Effector memory CD8-positive, alpha-beta T cell (primary cell): Measurements from ENCODE around the gene XIRP1.
"Not testable (repeated sequence)": the region's sequence is repeated elsewhere in the genome, so short reads cannot be mapped to it uniquely, and the experiment has no call there.

Experiments
- ATAC-seq: fragments of 150-1000 bp; cut with Tn5 transposase; replicated peaks from 2 replicates; pipeline ENCODE4 v1.10.0; 2021; ENCODE audit warnings: mild to moderate bottlenecking, moderate library complexity
- DNase-seq, 3 experiments: peaks; one replicate each; pipeline ENCODE4 v3.0.0; 2021
- H3K27ac Mint-ChIP-seq, 2 donors: one replicate each; pipeline ENCODE4 v1.8.0; 2022; ENCODE audit warnings: mild to moderate bottlenecking in 2 of 2, mixed read lengths in 2 of 2, moderate library complexity in 2 of 2
- H3K27me3 Mint-ChIP-seq, 2 donors: one replicate each; pipeline ENCODE4 v1.8.0; 2022; ENCODE audit warnings: mixed read lengths in 2 of 2
- H3K36me3 Mint-ChIP-seq: one replicate; pipeline ENCODE4 v1.8.0; 2022; ENCODE audit warnings: mild to moderate bottlenecking, moderate library complexity, mixed read lengths; ENCODE audit not compliant: insufficient read depth
- H3K4me1 Mint-ChIP-seq, 2 donors: one replicate each; pipeline ENCODE4 v1.8.0; 2022; ENCODE audit warnings: low read depth in 2 of 2, mixed read lengths in 2 of 2
- H3K4me3 Mint-ChIP-seq, 2 donors: one replicate each; pipeline ENCODE4 v1.8.0; 2022; ENCODE audit warnings: mild to moderate bottlenecking in 2 of 2, mixed read lengths in 2 of 2, moderate library complexity in 2 of 2
- H3K9me3 Mint-ChIP-seq, 2 donors: one replicate each; pipeline ENCODE4 v1.8.0; 2022; ENCODE audit warnings: mixed read lengths in 2 of 2
- total RNA-seq, 9 experiments: gene quantifications; one replicate each; lab custom pipeline; 2026; lab: John Stamatoyannopoulos, UW

The XIRP1 gene
- 0 to 59.6 (median 0.42) reads per million in 9 experiments for total RNA-seq

DNA sequence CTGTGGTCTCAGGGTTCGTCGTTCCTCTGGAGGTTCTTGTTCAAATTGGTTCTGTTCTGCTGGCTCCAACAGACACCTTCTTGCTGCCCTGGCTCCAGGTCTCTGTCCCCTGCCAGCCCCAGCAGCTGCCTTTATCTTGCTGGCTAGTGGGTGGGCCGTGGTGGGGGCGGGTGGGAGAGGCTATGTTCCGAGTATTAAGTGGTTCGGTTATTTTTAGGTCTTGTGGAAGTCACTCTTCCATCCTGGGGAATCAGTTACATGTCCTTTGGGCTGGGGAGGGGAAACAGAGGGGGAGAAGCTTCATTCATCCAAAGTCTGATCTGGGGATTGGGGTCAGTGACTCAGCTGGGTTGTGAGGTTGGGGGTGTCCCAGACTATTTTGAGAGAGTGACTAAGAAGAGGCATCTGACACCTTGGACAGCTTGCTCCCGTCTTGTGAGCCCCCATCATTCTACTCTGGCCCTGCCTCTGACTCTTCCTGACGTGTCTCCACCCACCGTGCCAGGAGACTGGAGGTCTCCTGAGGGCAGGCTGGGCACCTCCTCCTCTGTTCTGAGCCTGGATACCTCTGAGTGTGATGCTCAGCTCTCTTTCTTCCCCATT is at the start of gene XIRP1:
TSS of gene XIRP1 (minus strand) at position 106 of the 603 bp plus-strand sequence. CDS start 3,150 bp downstream, outside the sequence.
- no peak within 1 kb of the TSS for H3K4me3 Mint-ChIP-seq
- no peak for ATAC-seq

GRCh38 chr3:39241561-39241960 is 49.2 kb upstream of the XIRP1 start:
- ATAC-seq, result no peak
- H3K27me3 Mint-ChIP-seq, result no peaks in the 10 kb centered on the region
- DNase-seq, result no peak
- no peak overlapping the region for H3K4me3 Mint-ChIP-seq
- H3K36me3 Mint-ChIP-seq, result peaks cover 2% of the 10 kb centered on the region
- H3K4me1 Mint-ChIP-seq, result peaks cover 20 to 31% of the 10 kb centered on the region in 2 donors
- peak overlapping the region in 1 of 2 donors; percentile 5 for H3K27ac Mint-ChIP-seq
- H3K9me3 Mint-ChIP-seq, result no peaks in the 10 kb centered on the region

More for the DNA sequence above, at the start of gene XIRP1:
- Mint-ChIP-seq H3K4me1 (peaks cover 8 to 11% of the 10 kb centered on the region in 2 donors), H3K36me3 (peaks cover 2% of the 10 kb centered on the region), H3K27ac (peak within 1 kb of the TSS; percentile 29 to 72), H3K27me3 (peaks cover 0 to 9% of the 10 kb centered on the region in 2 donors), H3K9me3 (no peaks in the 10 kb centered on the region)
- no peak for DNase-seq

DNA sequence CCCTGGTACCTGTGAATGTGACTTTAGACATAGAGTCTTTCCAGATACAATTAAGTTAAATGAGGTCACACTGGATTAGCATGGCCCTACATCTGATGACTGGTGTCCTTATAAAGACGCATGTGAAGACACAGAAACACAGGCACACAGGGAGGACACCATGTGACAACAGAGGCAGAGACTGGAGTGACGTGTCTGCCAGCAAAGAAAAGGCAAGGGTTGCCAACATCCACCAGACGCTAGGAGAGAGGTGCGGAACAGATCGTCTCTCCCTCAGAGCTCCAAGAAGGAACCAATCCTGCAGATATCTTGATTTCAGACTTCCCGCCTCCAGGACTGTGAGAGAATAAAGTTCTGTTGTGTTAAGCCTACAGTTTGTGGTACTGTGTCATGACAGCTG is 44.6 kb upstream of the XIRP1 start:
- no peak for DNase-seq
- H3K4me3 Mint-ChIP-seq, result peak overlapping the region in 1 of 2 donors; percentile 9
- H3K9me3 Mint-ChIP-seq, result no peaks in the 10 kb centered on the region
- no peak overlapping the region for H3K27ac Mint-ChIP-seq
- ATAC-seq, result no peak
- no peaks in the 10 kb centered on the region for H3K36me3 Mint-ChIP-seq
- H3K4me1 Mint-ChIP-seq, result peaks cover 44 to 60% of the 10 kb centered on the region in 2 donors
- H3K27me3 Mint-ChIP-seq, result no peaks in the 10 kb centered on the region

GRCh38 chr3:39234651-39235050 is 42.3 kb upstream of the XIRP1 start:
- ATAC-seq (peak; percentile 97), DNase-seq (peak; percentile 38 to 44 (median 43))
- no peaks in the 10 kb centered on the region for H3K27me3 Mint-ChIP-seq
- H3K36me3 Mint-ChIP-seq, result no peaks in the 10 kb centered on the region
- peak overlapping the region; percentile 75 to 91 for H3K27ac Mint-ChIP-seq
- H3K4me3 Mint-ChIP-seq, result peak overlapping the region; percentile 76 to 91
- peaks cover 0 to 3% of the 10 kb centered on the region in 2 donors for H3K9me3 Mint-ChIP-seq
- H3K4me1 Mint-ChIP-seq, result peaks cover 52 to 63% of the 10 kb centered on the region in 2 donors

DNA sequence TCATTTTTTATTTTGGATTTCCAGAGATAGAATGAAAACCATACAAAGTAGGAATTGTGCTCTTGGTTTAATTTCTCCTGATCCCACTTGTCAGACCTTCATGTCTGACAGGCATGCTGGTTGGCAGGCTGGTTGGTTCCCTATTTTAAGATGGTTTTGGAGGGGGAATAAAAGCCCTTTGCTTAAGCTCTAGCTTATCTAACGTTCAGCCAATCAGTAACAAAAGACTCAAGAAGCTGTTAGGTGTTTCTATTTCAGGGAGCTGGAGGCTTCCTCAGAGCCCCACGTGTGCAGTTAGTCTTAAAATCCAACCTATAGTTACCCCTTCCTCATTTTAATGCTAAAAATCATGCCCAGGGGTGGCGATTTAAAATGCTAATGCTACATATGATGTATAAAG is 40.5 kb upstream of the XIRP1 start:
- ATAC-seq (no peak), DNase-seq (no peak)
- peak overlapping the region in 1 of 2 donors; percentile 91 for H3K27ac Mint-ChIP-seq
- H3K9me3 Mint-ChIP-seq, result peaks cover 0 to 3% of the 10 kb centered on the region in 2 donors
- H3K27me3 Mint-ChIP-seq, result no peaks in the 10 kb centered on the region
- peaks cover 47 to 48% of the 10 kb centered on the region in 2 donors for H3K4me1 Mint-ChIP-seq
- peak overlapping the region; percentile 76 to 91 for H3K4me3 Mint-ChIP-seq
- no peaks in the 10 kb centered on the region for H3K36me3 Mint-ChIP-seq

DNA sequence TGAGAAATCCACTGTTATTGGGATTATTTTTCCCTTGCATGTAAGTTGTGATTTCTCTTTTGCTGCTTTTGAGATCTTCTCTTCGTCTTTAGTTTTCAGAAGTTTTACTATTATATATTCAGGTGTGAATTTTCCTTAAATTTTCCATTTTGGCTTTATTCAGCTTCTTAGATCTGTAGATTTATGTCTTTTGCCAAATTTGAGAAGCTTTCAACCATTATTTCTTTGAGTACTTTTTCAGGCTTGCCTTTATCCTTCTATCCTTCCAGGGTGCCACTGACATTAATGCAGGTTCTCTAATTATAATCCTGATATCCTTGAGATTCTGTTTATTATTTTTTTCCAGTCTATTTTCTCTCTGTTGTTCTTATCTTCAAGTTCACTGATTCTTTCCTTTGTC is 38.1 kb upstream of the XIRP1 start:
- ATAC-seq (no peak), DNase-seq (no peak)
- no peaks in the 10 kb centered on the region for H3K27me3 Mint-ChIP-seq
- H3K4me3 Mint-ChIP-seq, result no peak overlapping the region
- H3K4me1 Mint-ChIP-seq, result peaks cover 40 to 49% of the 10 kb centered on the region in 2 donors
- H3K27ac Mint-ChIP-seq, result peak overlapping the region in 1 of 2 donors; percentile 38
- peaks cover 0 to 3% of the 10 kb centered on the region in 2 donors for H3K9me3 Mint-ChIP-seq
- H3K36me3 Mint-ChIP-seq, result no peaks in the 10 kb centered on the region

GRCh38 chr3:39228496-39228895 is 36.1 kb upstream of the XIRP1 start:
- Mint-ChIP-seq H3K27me3 (no peaks in the 10 kb centered on the region), H3K4me1 (peaks cover 30 to 46% of the 10 kb centered on the region in 2 donors), H3K36me3 (no peaks in the 10 kb centered on the region)

GRCh38 chr3:39227596-39227995 is 35.2 kb upstream of the XIRP1 start:
- not testable (repeated sequence) for DNase-seq, H3K36me3 Mint-ChIP-seq, H3K27ac Mint-ChIP-seq, H3K4me3 Mint-ChIP-seq, H3K9me3 Mint-ChIP-seq, ATAC-seq, H3K27me3 Mint-ChIP-seq
- H3K4me1 Mint-ChIP-seq, result peaks cover 33 to 47% of the 10 kb centered on the region in 2 donors

More at GRCh38 chr3:39228496-39228895, 36.1 kb upstream of the XIRP1 start:
- DNase-seq (no peak), ATAC-seq (no peak)
- Mint-ChIP-seq H3K27ac (no peak overlapping the region), H3K9me3 (peaks cover 0 to 3% of the 10 kb centered on the region in 2 donors), H3K4me3 (peak overlapping the region in 1 of 2 donors; percentile 18)

- H3K4me3 Mint-ChIP-seq, result peak overlapping the region in 1 of 2 donors; percentile 9
- DNase-seq (no peak), ATAC-seq (peak; percentile 18)
- no peaks in the 10 kb centered on the region for H3K36me3 Mint-ChIP-seq
- H3K9me3 Mint-ChIP-seq, result peaks cover 0 to 3% of the 10 kb centered on the region in 2 donors
- H3K4me1 Mint-ChIP-seq, result peaks cover 28 to 46% of the 10 kb centered on the region in 2 donors
- no peaks in the 10 kb centered on the region for H3K27me3 Mint-ChIP-seq
- H3K27ac Mint-ChIP-seq, result peak overlapping the region in 1 of 2 donors; percentile 50
Measured at GRCh38 chr3:39226106-39226741, 33.8 kb upstream of the XIRP1 start.

DNA sequence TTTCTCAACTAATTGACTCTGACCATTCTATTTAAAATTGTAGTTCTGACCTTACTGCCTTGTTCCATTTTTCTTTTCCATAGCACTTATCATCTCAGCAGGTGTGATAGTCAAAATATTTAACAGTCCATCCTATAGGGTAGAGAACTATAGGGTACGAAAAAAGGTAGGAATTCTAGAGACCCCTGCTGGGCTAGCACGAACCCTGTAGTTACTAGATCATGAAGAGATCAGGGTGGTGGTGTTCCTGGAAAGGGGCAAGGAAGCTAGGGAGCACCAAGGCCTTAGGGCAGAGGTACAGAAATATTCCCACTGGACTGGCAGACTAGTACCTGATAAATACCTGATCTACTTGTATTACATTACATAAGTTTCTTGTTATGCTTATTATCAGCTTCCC is 31.9 kb upstream of the XIRP1 start:
- peaks cover 32 to 59% of the 10 kb centered on the region in 2 donors for H3K4me1 Mint-ChIP-seq
- H3K27me3 Mint-ChIP-seq, result no peaks in the 10 kb centered on the region
- H3K36me3 Mint-ChIP-seq, result no peaks in the 10 kb centered on the region
- no peaks in the 10 kb centered on the region for H3K9me3 Mint-ChIP-seq
- H3K4me3 Mint-ChIP-seq, result peak overlapping the region in 1 of 2 donors; percentile 9
- no peak for ATAC-seq
- DNase-seq, result no peak
- H3K27ac Mint-ChIP-seq, result peak overlapping the region in 1 of 2 donors; percentile 81

DNA sequence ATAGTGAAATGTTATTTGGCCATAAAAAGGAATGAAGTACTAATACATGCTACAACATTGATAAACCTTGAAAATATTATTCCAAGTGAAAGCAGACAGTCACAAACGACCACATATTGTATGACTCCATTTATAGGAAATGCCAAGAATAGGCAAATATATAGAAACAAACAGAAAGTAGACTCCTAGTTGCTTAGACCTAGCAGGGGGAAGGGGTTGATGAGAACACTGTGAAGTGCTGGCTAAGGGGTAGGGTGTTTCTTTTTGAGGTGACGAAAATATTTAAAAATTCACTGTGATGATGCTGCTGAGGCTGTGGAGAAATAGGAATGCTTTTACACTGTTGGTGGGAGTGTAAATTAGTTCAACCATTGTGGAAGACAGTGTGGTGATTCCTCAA is 30.5 kb upstream of the XIRP1 start:
- Mint-ChIP-seq H3K4me3 (peak overlapping the region; percentile 57 to 74), H3K27me3 (no peaks in the 10 kb centered on the region), H3K4me1 (peaks cover 32 to 63% of the 10 kb centered on the region in 2 donors), H3K27ac (peak overlapping the region; percentile 8 to 72), H3K36me3 (no peaks in the 10 kb centered on the region), H3K9me3 (no peaks in the 10 kb centered on the region)
- ATAC-seq (no peak), DNase-seq (no peak)

- H3K36me3 Mint-ChIP-seq, result no peaks in the 10 kb centered on the region
- H3K4me1 Mint-ChIP-seq, result peaks cover 32 to 68% of the 10 kb centered on the region in 2 donors
- no peaks in the 10 kb centered on the region for H3K27me3 Mint-ChIP-seq
- H3K27ac Mint-ChIP-seq, result peak overlapping the region; percentile 8 to 72
- peak overlapping the region; percentile 57 to 74 for H3K4me3 Mint-ChIP-seq
- H3K9me3 Mint-ChIP-seq, result no peaks in the 10 kb centered on the region
- peak; percentile 89 for ATAC-seq
- DNase-seq, result no peak
Measured at GRCh38 chr3:39222462-39222861, 30.1 kb upstream of the XIRP1 start.

GRCh38 chr3:39221141-39221530 is 28.7 kb upstream of the XIRP1 start:
- Mint-ChIP-seq H3K4me3 (peak overlapping the region; percentile 46 to 74), H3K27me3 (no peaks in the 10 kb centered on the region), H3K9me3 (no peaks in the 10 kb centered on the region), H3K27ac (peak overlapping the region; percentile 78 to 93), H3K36me3 (no peaks in the 10 kb centered on the region), H3K4me1 (peaks cover 41 to 80% of the 10 kb centered on the region in 2 donors)
- DNase-seq, result no peak
- ATAC-seq, result no peak
